HepG2 (cell line): Measurements from ENCODE around the gene GADD45G. TPM values are rescaled to one million over a fixed set of nuclear protein-coding genes. Genes with fewer than 3 reads are reported as not detected.

Experiments used
- ATAC-seq: fragments of 200-7000 bp; cut with Tn5 transposase; 3 replicates; pipeline ENCODE4 v1.9.1; 2020; ENCODE audit warnings: mild to moderate bottlenecking, moderate library complexity
- BruUV-seq: library from RNA; stranded (reverse); fragments of 400-500 nt; replicated peaks from 2 replicates; lab custom pipeline; 2021; lab: Mats Ljungman, UMichigan
- CTCF ChIA-PET: fragments of 300-600 bp; formaldehyde crosslinking; extraction: SDS; loops from one replicate; lab custom pipeline; 2021; ENCODE audit warnings: low total read pairs, inconsistent platforms, low intra/inter-chr PET ratio; lab: Yijun Ruan, JAX
- POLR2A ChIA-PET: fragments of 350-600 bp; sonication (Branson Sonifier 250); formaldehyde crosslinking; loops from one replicate; lab custom pipeline; 2020; ENCODE audit warnings: antibody characterized with exemption, inconsistent platforms; lab: Yijun Ruan, JAX
- DNase-seq: peaks from one replicate; pipeline ENCODE4 v3.0.0-alpha.2; 2015; ENCODE audit warnings: low spot score
- FAIRE-seq: peaks from 3 replicates; lab custom pipeline; 2011; peaks lifted over from hg19 to GRCh38; lab: Jason Lieb, UNC
- H2AFZ ChIP-seq: one replicate; pipeline ENCODE4 v1.6.1; 2011; ENCODE audit warnings: low read length, inconsistent platforms
- H3K27ac ChIP-seq: fragments of 300-600 bp; 3 replicates; pipeline ENCODE4 v1.8.0; 2011; ENCODE audit warnings: mixed run types, mild to moderate bottlenecking, mixed read lengths, low read length, inconsistent platforms; ENCODE audit not compliant: insufficient read depth; ENCODE audit errors: extremely low read length
- H3K27me3 ChIP-seq, 2 experiments: fragments of 200-600 bp in 1 of 2; 2 replicates in 1 of 2; 3 replicates in 1 of 2; pipeline versions ENCODE4 v1.6.0 to v1.8.0; 2011; ENCODE audit warnings: low read length in 2 of 2, mild to moderate bottlenecking in 2 of 2, moderate library complexity in 2 of 2, inconsistent platforms in 1 of 2; ENCODE audit not compliant: insufficient read depth in 2 of 2, control insufficient read depth in 1 of 2
- H3K36me3 ChIP-seq, 2 experiments: fragments of 200-600 bp in 1 of 2; replicated peaks in 1 of 2; 2 replicates in 1 of 2; 3 replicates in 1 of 2; pipeline versions ENCODE4 v1.5.1 to v1.8.0; 2011; ENCODE audit warnings: low read length in 2 of 2, inconsistent platforms in 1 of 2; ENCODE audit not compliant: insufficient read depth in 2 of 2, control insufficient read depth in 1 of 2
- H3K4me1 ChIP-seq: 2 replicates; pipeline ENCODE4 v1.5.1; 2012; ENCODE audit warnings: low read length, inconsistent platforms; ENCODE audit not compliant: insufficient read depth
- H3K4me2 ChIP-seq: 2 replicates; pipeline ENCODE4 v1.6.0; 2011; ENCODE audit warnings: low read depth, low read length, inconsistent platforms
- H3K4me3 ChIP-seq, 3 experiments: fragments of 200-600 bp in 1 of 3; sonication (generic), shearing (Covaris generic) in 1 of 3; replicated peaks in 1 of 3; 2 replicates each; pipeline ENCODE4 v1.5.1; 2011 to 2016; ENCODE audit warnings: low read length in 3 of 3, inconsistent platforms in 2 of 3, low read depth in 2 of 3, mild to moderate bottlenecking in 2 of 3, control low read depth in 1 of 3, mixed read lengths in 1 of 3; ENCODE audit not compliant: insufficient read depth in 1 of 3
- H3K79me2 ChIP-seq: one replicate; pipeline ENCODE4 v1.6.1; 2011; ENCODE audit warnings: low read length, inconsistent platforms; ENCODE audit not compliant: insufficient read depth
- H3K9ac ChIP-seq: 2 replicates; pipeline ENCODE4 v1.6.0; 2011; ENCODE audit warnings: mild to moderate bottlenecking, low read depth, low read length, inconsistent platforms; ENCODE audit not compliant: insufficient read depth
- H3K9me3 ChIP-seq: 2 replicates; pipeline ENCODE4 v1.5.1; 2012; ENCODE audit warnings: mild to moderate bottlenecking, low read length
- H4K20me1 ChIP-seq: 2 replicates; pipeline ENCODE4 v1.6.0; 2011; ENCODE audit warnings: inconsistent platforms, mild to moderate bottlenecking, low read length, moderate library complexity; ENCODE audit not compliant: insufficient read depth
- RBAK ChIP-seq: sonication (generic); formaldehyde crosslinking; IDR thresholded peaks from 2 replicates; pipeline ENCODE4 v1.5.1; 2020; ENCODE audit warnings: mild to moderate bottlenecking, missing genetic modification reagents
- REXO4 ChIP-seq: sonication (generic); formaldehyde crosslinking; IDR thresholded peaks from 2 replicates; pipeline ENCODE4 v1.8.0; 2022; ENCODE audit warnings: missing genetic modification reagents, mild to moderate bottlenecking, borderline replicate concordance
- SNRNP70 ChIP-seq: fragments of 200-400 bp; formaldehyde crosslinking; IDR thresholded peaks from 2 replicates; pipeline ENCODE4 v1.6.1; 2017; ENCODE audit warnings: mild to moderate bottlenecking, low read depth, low read length, moderate library complexity
- TEAD3 ChIP-seq: optimal IDR thresholded peaks from 2 replicates; pipeline ENCODE3; 2016; ENCODE audit warnings: borderline replicate concordance
- ZFP1 ChIP-seq: IDR thresholded peaks from 2 replicates; pipeline ENCODE4 v1.6.1; 2016
- ZNF20 ChIP-seq: sonication (generic); formaldehyde crosslinking; IDR thresholded peaks from 2 replicates; pipeline ENCODE4 v1.4.0; 2020; ENCODE audit warnings: mild to moderate bottlenecking, moderate library complexity, missing genetic modification reagents
- WGBS: methylation state at CpG from one replicate; pipeline ENCODE4 v1.1.6; 2017; ENCODE audit warnings: low lambda C conversion rate; 5-methylcytosine and 5-hydroxymethylcytosine counted together
- in situ Hi-C: cut with HindIII; loops from 2 replicates; pipeline ENCODE4 v1.10.0; 2017; ENCODE audit warnings: low pct_unique_long_range_greater_than_20kb; ENCODE audit not compliant: extremely low pct_ligation_motif_present
- intact Hi-C: fragments of 100-400 bp; cut with micrococcal nuclease; formaldehyde crosslinking; loops from one replicate; pipeline ENCODE4 v1.10.0; 2022; ENCODE audit not compliant: unreplicated experiment
- polyA plus RNA-seq, 8 experiments: library from polyadenylated mRNA; depleted of rRNA in 3 of 8; stranded (reverse) in 7 of 8; unstranded in 1 of 8; fragments of >200 nt; fragmentation: Illumina TruSeq in 4 of 8; extraction: Trizol in 4 of 8; gene quantifications; 2 replicates each; pipeline versions ENCODE4 v1.2.1 to v1.2.3, GENCODE V29; 2011 to 2016; ENCODE audit warnings: low read depth in 4 of 8, missing spikeins in 1 of 8, mixed read lengths in 1 of 8; ENCODE audit not compliant: insufficient read depth in 1 of 8
- total RNA-seq, 5 experiments: library from RNA; depleted of rRNA; stranded (reverse); fragments of >200 nt; fragmentation: Illumina TruSeq; extraction: Trizol; gene quantifications; 2 replicates each; pipeline ENCODE4 v1.2.3, GENCODE V29; 2016; ENCODE audit warnings: low read depth in 1 of 5
- TF ChIP-seq, protein P1 (sequence below): sonication (generic); formaldehyde crosslinking; IDR thresholded peaks from 2 replicates; pipeline ENCODE4 v1.8.1; 2023; ENCODE audit warnings: mild to moderate bottlenecking, missing genetic modification reagents

The GADD45G gene
- total and polyA plus RNA-seq, 2 of the 13 experiments (the other 11 are each of a cell fraction or from before 2014, with no cell fraction given), result not detected

DNA sequence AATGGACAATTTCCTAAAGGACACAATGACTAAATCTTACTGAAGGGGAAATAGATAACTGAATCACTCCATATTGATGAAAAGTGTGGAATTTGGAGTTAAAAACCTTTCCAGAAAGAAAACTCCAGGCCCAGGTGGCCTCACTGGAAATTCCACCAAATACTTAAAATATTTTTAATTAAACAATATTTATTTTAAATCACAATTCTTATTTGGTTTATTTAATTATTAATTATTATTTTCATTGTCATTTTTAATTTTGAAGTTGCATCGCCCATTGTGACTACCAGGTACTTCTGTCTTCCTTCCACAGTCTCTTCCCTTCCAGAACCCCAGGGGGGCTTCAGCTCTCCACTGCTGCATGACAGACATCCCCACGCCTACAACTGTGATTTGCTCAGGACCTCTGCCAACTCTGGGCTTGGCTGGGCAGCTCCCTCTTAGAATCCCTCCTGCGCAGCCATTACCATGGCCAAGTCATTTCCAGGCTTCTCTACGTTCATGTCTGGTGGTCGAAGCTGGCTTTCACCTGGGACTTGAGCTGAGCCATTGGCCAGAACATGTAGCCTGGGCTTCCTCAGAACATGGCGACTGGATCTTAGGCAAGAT lies 16.4 kb upstream of the GADD45G start:
- DNase-seq (no peak), ATAC-seq (no peak), FAIRE-seq (no peak)
- Histone ChIP-seq H3K4me2 (no peak overlapping the region), H3K9ac (no peak overlapping the region), H3K36me3 (no peaks in the 10 kb centered on the region), H4K20me1 (no peaks in the 10 kb centered on the region), H3K27ac (no peak overlapping the region), H2AFZ (no peak overlapping the region), H3K9me3 (peaks cover 10% of the 10 kb centered on the region; the same call in 1 of the 2 replicates), H3K79me2 (no peaks in the 10 kb centered on the region), H3K4me3 (no peak overlapping the region), H3K4me1 (peaks cover 24% of the 10 kb centered on the region), H3K27me3 (peaks cover 0 to 3% of the 10 kb centered on the region in 2 experiments; a peak in 1 of 5 replicates)
- CTCF ChIA-PET, result no interaction called here
- no peak for TF ChIP-seq ZNF20 (CRISPR knock-in tag)
- no peak for TF ChIP-seq TEAD3 (CRISPR knock-in tag)
- TF ChIP-seq, protein P1, sequence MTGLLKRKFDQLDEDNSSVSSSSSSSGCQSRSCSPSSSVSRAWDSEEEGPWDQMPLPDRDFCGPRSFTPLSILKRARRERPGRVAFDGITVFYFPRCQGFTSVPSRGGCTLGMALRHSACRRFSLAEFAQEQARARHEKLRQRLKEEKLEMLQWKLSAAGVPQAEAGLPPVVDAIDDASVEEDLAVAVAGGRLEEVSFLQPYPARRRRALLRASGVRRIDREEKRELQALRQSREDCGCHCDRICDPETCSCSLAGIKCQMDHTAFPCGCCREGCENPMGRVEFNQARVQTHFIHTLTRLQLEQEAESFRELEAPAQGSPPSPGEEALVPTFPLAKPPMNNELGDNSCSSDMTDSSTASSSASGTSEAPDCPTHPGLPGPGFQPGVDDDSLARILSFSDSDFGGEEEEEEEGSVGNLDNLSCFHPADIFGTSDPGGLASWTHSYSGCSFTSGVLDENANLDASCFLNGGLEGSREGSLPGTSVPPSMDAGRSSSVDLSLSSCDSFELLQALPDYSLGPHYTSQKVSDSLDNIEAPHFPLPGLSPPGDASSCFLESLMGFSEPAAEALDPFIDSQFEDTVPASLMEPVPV (CRISPR knock-in tag), result no peak
- TF ChIP-seq RBAK (CRISPR knock-in tag), result no peak
- no peak for TF ChIP-seq REXO4 (CRISPR knock-in tag)
- TF ChIP-seq SNRNP70, result no peak
- no peak for TF ChIP-seq ZFP1 (CRISPR knock-in tag)
- 70% methylated on average over 4 of the region's 6 CpGs for WGBS
- POLR2A ChIA-PET, result no interaction called here
- no TSS peak for BruUV-seq
- in situ Hi-C loops (no loop called here), intact Hi-C loops (no loop called here)
